GM12878 (cell line): ENCODE results near the gene PRRT1. TPM values are rescaled to one million over a fixed set of nuclear protein-coding genes. Genes with fewer than 3 reads are reported as not detected.
A peak's percentile ranks its signal among the peaks of the same experiment; 100 is the strongest.

Experiments used
- CEBPB ChIP-seq, 2 experiments: fragments of 150-350 bp in 1 of 2; IDR thresholded peaks; 2 replicates each; pipeline ENCODE4 v1.6.1; 2012 to 2014; ENCODE audit warnings: low read depth in 2 of 2, low read length in 2 of 2, borderline replicate concordance in 1 of 2, inconsistent platforms in 1 of 2
- ELK1 ChIP-seq: IDR thresholded peaks from 2 replicates; pipeline ENCODE4 v1.6.1; 2012; ENCODE audit warnings: low read depth, low read length, improper control_type of control experiment
- FOXM1 ChIP-seq: IDR thresholded peaks from 2 replicates; pipeline ENCODE4 v1.6.1; 2012; ENCODE audit warnings: low read depth, mild to moderate bottlenecking, inconsistent platforms, low read length, moderate library complexity
- IKZF2 ChIP-seq, 2 experiments: fragments of 450-650 bp; IDR thresholded peaks; 2 replicates each; pipeline ENCODE4 v1.6.1; 2017; ENCODE audit warnings: mild to moderate bottlenecking in 2 of 2, moderate library complexity in 2 of 2
- IRF4 ChIP-seq: IDR thresholded peaks from 2 replicates; pipeline ENCODE4 v1.6.1; 2011; ENCODE audit warnings: low read depth, low read length
- JUNB ChIP-seq: IDR thresholded peaks from 2 replicates; pipeline ENCODE4 v1.6.1; 2016; ENCODE audit warnings: antibody characterized with exemption, mild to moderate bottlenecking
- KAT2A ChIP-seq: conservative IDR thresholded peaks from 2 replicates; pipeline ENCODE4 v1.6.1; 2011; ENCODE audit warnings: low read depth, low read length; ENCODE audit not compliant: control insufficient read depth
- MTA2 ChIP-seq: fragments of 450-650 bp; IDR thresholded peaks from 2 replicates; pipeline ENCODE4 v1.6.1; 2016; ENCODE audit warnings: low read depth, mild to moderate bottlenecking, moderate library complexity
- NKRF ChIP-seq: fragments of 450-650 bp; conservative IDR thresholded peaks from 2 replicates; pipeline ENCODE4 v1.6.1; 2017; ENCODE audit warnings: mild to moderate bottlenecking, moderate library complexity
- RBBP5 ChIP-seq: fragments of 200-600 bp; sonication (generic); conservative IDR thresholded peaks from 2 replicates; pipeline ENCODE4 v1.6.1; 2016
- REST ChIP-seq: IDR thresholded peaks from 2 replicates; pipeline ENCODE4 v1.6.1; 2012; ENCODE audit warnings: mild to moderate bottlenecking, low read depth, low read length
- SREBF2 ChIP-seq: IDR thresholded peaks from 2 replicates; pipeline ENCODE4 v1.6.1; 2012; ENCODE audit warnings: mild to moderate bottlenecking, low read length
- TARDBP ChIP-seq: IDR thresholded peaks from 2 replicates; pipeline ENCODE4 v1.6.1; 2016; ENCODE audit warnings: borderline replicate concordance
- ZNF687 ChIP-seq: fragments of 450-650 bp; IDR thresholded peaks from 2 replicates; pipeline ENCODE4 v1.6.1; 2017; ENCODE audit warnings: mild to moderate bottlenecking, moderate library complexity
- polyA plus RNA-seq, 11 experiments: library from polyadenylated mRNA; depleted of rRNA in 4 of 11; unstranded in 6 of 11; stranded (reverse) in 5 of 11; fragments of >200 nt; fragmentation: Nextera tagmentation in 4 of 11; fragmentation: Illumina TruSeq in 1 of 11; extraction: Ambion mirVana in 4 of 11; extraction: Trizol in 1 of 11; gene quantifications; 1 replicate in 1 of 11; 2 replicates in 10 of 11; pipeline versions ENCODE4 v1.2.1 to v1.2.3, GENCODE V29; 2011 to 2016; ENCODE audit warnings: inconsistent platforms in 2 of 11, missing spikeins in 2 of 11, low read depth in 1 of 11
- total RNA-seq, 4 experiments: library from RNA; depleted of rRNA in 3 of 4; stranded (reverse); fragments of >200 nt in 3 of 4; fragmentation: Illumina TruSeq in 1 of 4; extraction: Trizol in 1 of 4; gene quantifications; 2 replicates each; pipeline versions ENCODE4 v1.2.1 to v1.2.3, GENCODE V29; 2013 to 2021

PRRT1 gene
- total and polyA plus RNA-seq, 10 of the 15 experiments (the other 5 are each of a cell fraction or from before 2014, with no cell fraction given): 0.04 to 0.15 (median 0.10) TPM; not detected in 6

- peak; percentile 42 for TF ChIP-seq ZNF687
- TF ChIP-seq MTA2: peak; percentile 60; the same call in 1 of the 2 replicates
- TF ChIP-seq TARDBP: no peak
- peak; percentile 33; the same call in 1 of the 2 replicates for TF ChIP-seq IRF4
- TF ChIP-seq JUNB: 0 out of 2 replicates have a peak, but pooled peaks have one; percentile 25
- peak; percentile 65; the same call in 1 of the 2 replicates for TF ChIP-seq ELK1
- TF ChIP-seq RBBP5: no peak
- TF ChIP-seq IKZF2 (IDR thresholded peaks at IDR 0.05): peak; percentile 91
- TF ChIP-seq SREBF2: no peak
- no peak for TF ChIP-seq FOXM1
- TF ChIP-seq KAT2A: no peak
- TF ChIP-seq CEBPB (IDR thresholded peaks at IDR 0.05; ENCODE audit: borderline replicate concordance in 1 of 2, low read depth in 2 of 2, low read length in 2 of 2): peak in 1 of 2 experiments; percentile 21; a peak in 1 of 4 replicates
- peak; percentile 56; the same call in 1 of the 2 replicates for TF ChIP-seq NKRF
- no peak for TF ChIP-seq REST
These were observed 44.4 kb upstream of the PRRT1 start (continued) for GRCh38 chr6:32195902-32196681.
